ENCODE data around the gene VPS72. TPM values are rescaled to one million over a fixed set of nuclear protein-coding genes. Genes with fewer than 3 reads are reported as not detected.

VPS72 gene
- total RNA-seq, 4 donors from 2014 or later = 46.4 to 82.0 (median 66.5) TPM

GRCh38 chr1:151133018-151133806 lies 56.8 kb downstream of the VPS72 start:
- no peak overlapping the region for H3K4me3 ChIP-seq
- TF ChIP-seq POLR2A (IDR thresholded peaks at IDR 0.05) (no peak), EP300 (IDR thresholded peaks at IDR 0.05) (no peak)
- no peaks in the 10 kb centered on the region for H3K27me3 ChIP-seq
- peak overlapping the region in 1 of 4 donors; percentile 7 for H3K27ac ChIP-seq
- no peak for ATAC-seq
- H3K36me3 ChIP-seq = peaks cover 0 to 52% of the 10 kb centered on the region in 2 donors
- WGBS, 2 donors (ENCODE audit: low coverage in 1 of 2) = 100% methylated on average over 1 of the region's 65 CpGs; no CpG with 5 or more reads in 1 of the 2 donors
- peaks cover 0 to 24% (median 8%) of the 10 kb centered on the region in 3 donors for H3K4me1 ChIP-seq
- H3K9me3 ChIP-seq = no peaks in the 10 kb centered on the region

- Histone ChIP-seq H3K27me3 (no peaks in the 10 kb centered on the region), H3K4me1 (peaks cover 0 to 24% (median 8%) of the 10 kb centered on the region in 3 donors), H3K4me3 (peak overlapping the region in 1 of 2 donors; percentile 46), H3K27ac (peak overlapping the region in 3 of 4 donors; percentile 76 to 82 (median 79)), H3K9me3 (no peaks in the 10 kb centered on the region), H3K36me3 (peaks cover 0 to 45% of the 10 kb centered on the region in 2 donors)
- TF ChIP-seq, protein P1, sequence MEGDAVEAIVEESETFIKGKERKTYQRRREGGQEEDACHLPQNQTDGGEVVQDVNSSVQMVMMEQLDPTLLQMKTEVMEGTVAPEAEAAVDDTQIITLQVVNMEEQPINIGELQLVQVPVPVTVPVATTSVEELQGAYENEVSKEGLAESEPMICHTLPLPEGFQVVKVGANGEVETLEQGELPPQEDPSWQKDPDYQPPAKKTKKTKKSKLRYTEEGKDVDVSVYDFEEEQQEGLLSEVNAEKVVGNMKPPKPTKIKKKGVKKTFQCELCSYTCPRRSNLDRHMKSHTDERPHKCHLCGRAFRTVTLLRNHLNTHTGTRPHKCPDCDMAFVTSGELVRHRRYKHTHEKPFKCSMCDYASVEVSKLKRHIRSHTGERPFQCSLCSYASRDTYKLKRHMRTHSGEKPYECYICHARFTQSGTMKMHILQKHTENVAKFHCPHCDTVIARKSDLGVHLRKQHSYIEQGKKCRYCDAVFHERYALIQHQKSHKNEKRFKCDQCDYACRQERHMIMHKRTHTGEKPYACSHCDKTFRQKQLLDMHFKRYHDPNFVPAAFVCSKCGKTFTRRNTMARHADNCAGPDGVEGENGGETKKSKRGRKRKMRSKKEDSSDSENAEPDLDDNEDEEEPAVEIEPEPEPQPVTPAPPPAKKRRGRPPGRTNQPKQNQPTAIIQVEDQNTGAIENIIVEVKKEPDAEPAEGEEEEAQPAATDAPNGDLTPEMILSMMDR (IDR thresholded peaks at IDR 0.05) = no peak
- no peak for TF ChIP-seq EP300 (IDR thresholded peaks at IDR 0.05)
- no peak for TF ChIP-seq POLR2A (IDR thresholded peaks at IDR 0.05)
- TF ChIP-seq POLR2AphosphoS5 (IDR thresholded peaks at IDR 0.05) = no peak
- WGBS, 2 donors (ENCODE audit: low coverage in 1 of 2) = 57% methylated on average over 7 of the region's 74 CpGs; no CpG with 5 or more reads in 1 of the 2 donors
- no peak for ATAC-seq
These were observed 57.5 kb downstream of the VPS72 start for GRCh38 chr1:151132335-151133017.

- H3K36me3 ChIP-seq = peaks cover 0 to 41% of the 10 kb centered on the region in 2 donors
- peaks cover 0 to 24% (median 8%) of the 10 kb centered on the region in 3 donors for H3K4me1 ChIP-seq
- H3K9me3 ChIP-seq = no peaks in the 10 kb centered on the region
- peak; percentile 45 for ATAC-seq
- no peak for TF ChIP-seq EP300 (IDR thresholded peaks at IDR 0.05)
- no peak for TF ChIP-seq POLR2AphosphoS5 (IDR thresholded peaks at IDR 0.05)
- TF ChIP-seq, protein P1 (IDR thresholded peaks at IDR 0.05) = no peak
- TF ChIP-seq POLR2A (IDR thresholded peaks at IDR 0.05) = no peak
- WGBS, 2 donors (ENCODE audit: low coverage in 1 of 2) = 0 to 9% methylated on average over 5 to 7 of the region's 39 CpGs
- H3K27me3 ChIP-seq = no peaks in the 10 kb centered on the region
- H3K4me3 ChIP-seq = peak overlapping the region; percentile 36 to 46
- H3K27ac ChIP-seq = peak overlapping the region; percentile 3 to 82 (median 78)
These were observed 58.2 kb downstream of the VPS72 start for GRCh38 chr1:151131701-151132334.

DNA sequence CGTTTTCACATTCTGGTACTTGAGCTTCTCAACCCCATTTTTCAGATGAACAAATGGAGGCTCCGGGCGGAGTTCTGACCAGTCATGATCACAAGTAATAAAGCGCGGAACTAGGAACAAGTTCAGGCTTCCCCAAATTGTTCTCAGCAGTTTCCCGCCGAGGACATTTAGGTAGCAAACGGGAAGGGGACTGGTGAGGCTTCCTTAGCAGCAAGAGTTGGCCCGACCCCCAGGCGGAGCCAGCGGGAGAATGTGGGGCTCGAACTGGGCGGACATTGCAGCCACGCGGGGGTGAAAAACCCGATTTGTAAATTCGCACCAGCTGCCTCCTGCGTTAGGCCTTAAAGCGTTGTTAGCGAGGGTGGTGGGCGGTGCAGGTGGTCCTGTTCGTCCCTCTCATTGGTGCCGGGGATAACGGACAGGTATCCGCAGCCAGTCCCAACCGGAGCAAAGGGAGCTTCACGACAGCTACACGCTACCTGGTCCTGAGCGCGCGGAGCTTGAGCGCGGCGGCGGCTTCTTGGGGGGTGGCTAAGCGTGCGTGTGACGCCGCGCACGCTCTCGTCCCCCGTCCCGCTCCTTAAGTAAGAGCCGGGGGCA lies 58.9 kb downstream of the VPS72 start:
- Histone ChIP-seq H3K4me3 (peak overlapping the region; percentile 36 to 46), H3K36me3 (peaks cover 0 to 37% of the 10 kb centered on the region in 2 donors), H3K9me3 (no peaks in the 10 kb centered on the region), H3K4me1 (peaks cover 0 to 24% (median 8%) of the 10 kb centered on the region in 3 donors), H3K27me3 (no peaks in the 10 kb centered on the region), H3K27ac (peak overlapping the region; percentile 26 to 82 (median 78))
- peak; percentile 34 for TF ChIP-seq POLR2AphosphoS5 (IDR thresholded peaks at IDR 0.05)
- TF ChIP-seq, protein P1 (IDR thresholded peaks at IDR 0.05) = peak in 2 of 4 experiments; percentile 17
- TF ChIP-seq EP300 (IDR thresholded peaks at IDR 0.05) = no peak
- TF ChIP-seq POLR2A (IDR thresholded peaks at IDR 0.05) = no peak
- peak; percentile 98 for ATAC-seq
- 8 to 11% methylated on average over 14 to 16 of the region's 45 CpGs for WGBS, 2 donors (ENCODE audit: low coverage in 1 of 2)

DNA sequence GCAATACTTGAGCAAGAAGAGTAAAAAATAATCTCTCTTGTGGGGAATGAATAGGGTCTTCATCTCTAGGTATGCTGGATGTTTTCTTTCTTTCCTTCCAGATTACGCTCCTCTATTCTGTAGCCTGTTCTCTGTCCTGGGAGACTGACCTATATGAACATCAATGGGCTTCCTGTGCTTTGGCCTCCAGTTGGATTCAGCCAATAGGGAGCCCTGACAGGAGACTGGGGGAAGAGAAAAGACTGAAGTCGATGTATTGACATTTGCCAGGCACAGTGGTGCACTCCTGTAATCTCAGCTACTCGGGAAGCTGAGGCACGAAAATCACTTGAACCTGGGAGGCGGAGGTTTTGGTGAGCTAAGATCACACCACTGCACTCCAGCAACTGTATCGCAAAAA lies 61.2 kb downstream of the VPS72 start:
- Histone ChIP-seq H3K27me3 (no peaks in the 10 kb centered on the region), H3K27ac (no peak overlapping the region), H3K9me3 (no peaks in the 10 kb centered on the region), H3K4me3 (no peak overlapping the region), H3K36me3 (peaks cover 0 to 30% of the 10 kb centered on the region in 2 donors), H3K4me1 (peaks cover 0 to 24% (median 8%) of the 10 kb centered on the region in 3 donors)
- TF ChIP-seq, protein P1 (IDR thresholded peaks at IDR 0.05) = no peak
- TF ChIP-seq EP300 (IDR thresholded peaks at IDR 0.05) = no peak
- TF ChIP-seq POLR2A (IDR thresholded peaks at IDR 0.05) = no peak
- no peak for TF ChIP-seq POLR2AphosphoS5 (IDR thresholded peaks at IDR 0.05)
- ATAC-seq = no peak
- WGBS, 2 donors (ENCODE audit: low coverage in 1 of 2) = 61 to 84% methylated on average over 6 of the region's 6 CpGs

All from gastroesophageal sphincter (tissue), 4 donors.